ENCODE data around the gene NUAK2. TPM values are rescaled to one million over a fixed set of nuclear protein-coding genes. Genes with fewer than 3 reads are reported as not detected.
"Not testable (repeated sequence)": the region's sequence is repeated elsewhere in the genome, so short reads cannot be mapped to it uniquely, and the experiment has no call there.

Gene NUAK2
- 4.7 TPM for total RNA-seq

GRCh38 chr1:205321162-205321958 lies at the start of gene NUAK2:
TSS of gene NUAK2 (minus strand) at chr1:205321745. CDS start at chr1:205321628, 117 bp downstream.
- ATAC-seq (peak; percentile 93), DNase-seq (ENCODE audit: low spot score) (peak; percentile 93)
- intact Hi-C loops (cut with DNase I), result no loop called here

- DNase-seq (ENCODE audit: low spot score) (no peak), ATAC-seq (no peak)
- intact Hi-C loops (cut with DNase I), result no loop called here
Observed at GRCh38 chr1:205370780-205371179, 49.2 kb upstream of the NUAK2 start.

- DNase-seq (ENCODE audit: low spot score), result no peak
- ATAC-seq, result no peak
- intact Hi-C loops (cut with DNase I), result no loop called here
Observed at GRCh38 chr1:205369701-205370123, 48.2 kb upstream of the NUAK2 start.

- ATAC-seq (no peak), DNase-seq (ENCODE audit: low spot score) (no peak)
- intact Hi-C loops (cut with DNase I), result no loop called here
Observed at GRCh38 chr1:205368478-205368877, 46.9 kb upstream of the NUAK2 start.

GRCh38 chr1:205365945-205366463 lies 44.5 kb upstream of the NUAK2 start:
- DNase-seq (ENCODE audit: low spot score) (no peak), ATAC-seq (no peak)
- intact Hi-C loops (cut with DNase I), result no loop called here

- ATAC-seq; DNase-seq (ENCODE audit: low spot score); intact Hi-C loops (cut with DNase I): not testable (repeated sequence)
Observed at GRCh38 chr1:205365086-205365485, 43.5 kb upstream of the NUAK2 start.

GRCh38 chr1:205360891-205361290 lies 39.3 kb upstream of the NUAK2 start:
- intact Hi-C loops (cut with DNase I), result no loop called here
- ATAC-seq (no peak), DNase-seq (ENCODE audit: low spot score) (no peak)

- intact Hi-C loops (cut with DNase I), result loop anchor here (10.0 kb wide), 1 partner anchor 65 kb away; the partner anchor contains the start of gene LEMD1
- DNase-seq (ENCODE audit: low spot score), result no peak
- ATAC-seq, result no peak
Observed at GRCh38 chr1:205359771-205360565, 38.4 kb upstream of the NUAK2 start.

GRCh38 chr1:205358579-205358978 lies 37.0 kb upstream of the NUAK2 start:
- intact Hi-C loops (cut with DNase I), result loop anchor here (10.0 kb wide), 1 partner anchor 66 kb away; the partner anchor contains the start of gene LEMD1
- DNase-seq (ENCODE audit: low spot score), result no peak
- ATAC-seq, result no peak

GRCh38 chr1:205357567-205357966 lies 36.0 kb upstream of the NUAK2 start:
- ATAC-seq (no peak), DNase-seq (ENCODE audit: low spot score) (no peak)
- intact Hi-C loops (cut with DNase I), result loop anchor here (10.0 kb wide), 1 partner anchor 67 kb away; the partner anchor contains the start of gene LEMD1

- intact Hi-C loops (cut with DNase I), result loop anchor here (10.0 kb wide), 1 partner anchor 68 kb away; the partner anchor contains the start of gene LEMD1
- DNase-seq (ENCODE audit: low spot score) (no peak), ATAC-seq (peak; percentile 64)
Observed at GRCh38 chr1:205356440-205357139, 35.0 kb upstream of the NUAK2 start, which contains the start of gene KLHDC8A. TSS of gene KLHDC8A (minus strand) at chr1:205356922. CDS start at chr1:205343604, 13,318 bp downstream.

GRCh38 chr1:205355075-205355453 lies 33.5 kb upstream of the NUAK2 start:
- DNase-seq (ENCODE audit: low spot score) (no peak), ATAC-seq (peak; percentile 47)
- intact Hi-C loops (cut with DNase I), result loop anchor here (10.0 kb wide), 1 partner anchor 70 kb away; the partner anchor contains the start of gene LEMD1

GRCh38 chr1:205354259-205355074 lies 32.9 kb upstream of the NUAK2 start:
- intact Hi-C loops (cut with DNase I), result loop anchor here (5.0 to 10.0 kb wide), 2 partner anchors 70 to 133 kb away; partner anchors contain the start of gene LEMD1
- ATAC-seq, result peak; percentile 69
- DNase-seq (ENCODE audit: low spot score), result peak; percentile 72

- intact Hi-C loops (cut with DNase I), result loop anchor here (5.0 to 10.0 kb wide), 2 partner anchors 71 to 134 kb away; partner anchors contain the start of gene LEMD1
- no peak for DNase-seq (ENCODE audit: low spot score)
- ATAC-seq, result no peak
Observed at GRCh38 chr1:205353612-205354011, 32.1 kb upstream of the NUAK2 start.

GRCh38 chr1:205353191-205353590 lies 31.6 kb upstream of the NUAK2 start:
- intact Hi-C loops (cut with DNase I), result loop anchor here (5.0 to 10.0 kb wide), 2 partner anchors 72 to 134 kb away; partner anchors contain the start of gene LEMD1
- no peak for ATAC-seq
- no peak for DNase-seq (ENCODE audit: low spot score)

GRCh38 chr1:205351984-205352713 lies 30.6 kb upstream of the NUAK2 start:
- intact Hi-C loops (cut with DNase I), result loop anchor here (5.0 to 10.0 kb wide), 2 partner anchors 73 to 135 kb away; partner anchors contain the start of gene LEMD1
- DNase-seq (ENCODE audit: low spot score) (no peak), ATAC-seq (no peak)

- intact Hi-C loops (cut with DNase I), result loop anchor here (5.0 to 10.0 kb wide), 2 partner anchors 74 to 137 kb away; partner anchors contain the start of gene LEMD1
- DNase-seq (ENCODE audit: low spot score) (no peak), ATAC-seq (no peak)
Observed at GRCh38 chr1:205350691-205351141, 29.2 kb upstream of the NUAK2 start.

Data from sciatic nerve (tissue), 2 donors.